GM12801 (cell line): Measurements from ENCODE around the gene EIF1AD.

ENCODE experiments used
- CTCF ChIP-seq: IDR thresholded peaks from one replicate; pipeline ENCODE4 v1.5.1; 2011; ENCODE audit warnings: control low read depth; ENCODE audit not compliant: insufficient read length; ENCODE audit errors: extremely low read depth

EIF1AD gene

GRCh38 chr11:66001942-66002647 lies at the start of gene EIF1AD, which contains the start of gene BANF1:
Gene EIF1AD, minus strand, starts transcription at chr11:66002157. Its CDS starts 1,768 bp downstream, at chr11:66000389.
Gene BANF1, plus strand, starts transcription at chr11:66002503. Its CDS starts 748 bp downstream, at chr11:66003251.
- no peak for TF ChIP-seq CTCF

- no peak for TF ChIP-seq CTCF
Observed at GRCh38 chr11:66051371-66051765, 49.4 kb upstream of the EIF1AD start.

GRCh38 chr11:66050581-66051231 lies 48.7 kb upstream of the EIF1AD start:
- no peak for TF ChIP-seq CTCF

- TF ChIP-seq CTCF: no peak
Observed at GRCh38 chr11:66048547-66049323, 46.8 kb upstream of the EIF1AD start, which contains the start of gene GAL3ST3. Gene GAL3ST3, minus strand, starts transcription at chr11:66049161. Its CDS starts 3,746 bp downstream, at chr11:66045415.

- TF ChIP-seq CTCF: no peak
Observed at GRCh38 chr11:66047541-66048365, 45.8 kb upstream of the EIF1AD start.

GRCh38 chr11:66046901-66047300 lies 44.9 kb upstream of the EIF1AD start:
- no peak for TF ChIP-seq CTCF
